Measurements from ENCODE around the gene ANKRD17. TPM values are rescaled to one million over a fixed set of nuclear protein-coding genes. Genes with fewer than 3 reads are reported as not detected.

ANKRD17 gene
- polyA plus RNA-seq, 1 donor from 2014 or later: 30.4 TPM

DNA sequence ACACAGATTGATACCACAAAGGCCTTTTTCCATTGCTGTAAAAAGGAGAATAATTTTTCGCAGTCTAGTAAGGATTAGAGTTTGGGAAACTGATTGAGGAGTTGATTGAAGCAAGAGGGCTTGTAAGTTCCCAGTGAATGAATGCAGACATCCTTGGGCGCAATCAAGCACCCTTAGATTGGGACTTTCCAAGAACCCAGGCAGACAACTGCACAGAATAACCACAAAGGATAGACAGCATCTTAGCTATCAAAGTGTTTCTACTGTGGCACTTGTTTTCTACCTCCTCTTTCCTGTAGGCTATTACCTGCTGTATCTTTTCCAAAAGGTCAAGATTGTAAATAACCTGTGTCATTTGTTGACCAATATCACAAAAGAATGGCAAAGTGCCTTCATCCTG, 191.7 kb downstream of the ANKRD17 start:
- no peaks in the 10 kb centered on the region for H3K27me3 ChIP-seq (ENCODE audit: insufficient read depth, low read depth, low read length)
- H2AFZ ChIP-seq (ENCODE audit: low read depth, low read length): no peak overlapping the region
- TF ChIP-seq EZH2 (IDR thresholded peaks at IDR 0.05; ENCODE audit: borderline replicate concordance, insufficient read depth, low read length, poor library complexity, severe bottlenecking) (no peak), POLR2AphosphoS5 (IDR thresholded peaks at IDR 0.05) (no peak), RAD21 (conservative IDR thresholded peaks at IDR 0.05) (no peak), MXI1 (conservative IDR thresholded peaks at IDR 0.05; ENCODE audit: poor library complexity, severe bottlenecking) (no peak), SMC3 (conservative IDR thresholded peaks at IDR 0.05; ENCODE audit: poor library complexity) (no peak), EP300 (conservative IDR thresholded peaks at IDR 0.05; ENCODE audit: poor library complexity, severe bottlenecking) (no peak), TAF1 (IDR thresholded peaks at IDR 0.05; ENCODE audit: low read depth) (no peak)
- TF ChIP-seq, protein P1, sequence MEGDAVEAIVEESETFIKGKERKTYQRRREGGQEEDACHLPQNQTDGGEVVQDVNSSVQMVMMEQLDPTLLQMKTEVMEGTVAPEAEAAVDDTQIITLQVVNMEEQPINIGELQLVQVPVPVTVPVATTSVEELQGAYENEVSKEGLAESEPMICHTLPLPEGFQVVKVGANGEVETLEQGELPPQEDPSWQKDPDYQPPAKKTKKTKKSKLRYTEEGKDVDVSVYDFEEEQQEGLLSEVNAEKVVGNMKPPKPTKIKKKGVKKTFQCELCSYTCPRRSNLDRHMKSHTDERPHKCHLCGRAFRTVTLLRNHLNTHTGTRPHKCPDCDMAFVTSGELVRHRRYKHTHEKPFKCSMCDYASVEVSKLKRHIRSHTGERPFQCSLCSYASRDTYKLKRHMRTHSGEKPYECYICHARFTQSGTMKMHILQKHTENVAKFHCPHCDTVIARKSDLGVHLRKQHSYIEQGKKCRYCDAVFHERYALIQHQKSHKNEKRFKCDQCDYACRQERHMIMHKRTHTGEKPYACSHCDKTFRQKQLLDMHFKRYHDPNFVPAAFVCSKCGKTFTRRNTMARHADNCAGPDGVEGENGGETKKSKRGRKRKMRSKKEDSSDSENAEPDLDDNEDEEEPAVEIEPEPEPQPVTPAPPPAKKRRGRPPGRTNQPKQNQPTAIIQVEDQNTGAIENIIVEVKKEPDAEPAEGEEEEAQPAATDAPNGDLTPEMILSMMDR (IDR thresholded peaks at IDR 0.05; ENCODE audit: poor library complexity, severe bottlenecking): no peak
- TF ChIP-seq, protein P2, sequence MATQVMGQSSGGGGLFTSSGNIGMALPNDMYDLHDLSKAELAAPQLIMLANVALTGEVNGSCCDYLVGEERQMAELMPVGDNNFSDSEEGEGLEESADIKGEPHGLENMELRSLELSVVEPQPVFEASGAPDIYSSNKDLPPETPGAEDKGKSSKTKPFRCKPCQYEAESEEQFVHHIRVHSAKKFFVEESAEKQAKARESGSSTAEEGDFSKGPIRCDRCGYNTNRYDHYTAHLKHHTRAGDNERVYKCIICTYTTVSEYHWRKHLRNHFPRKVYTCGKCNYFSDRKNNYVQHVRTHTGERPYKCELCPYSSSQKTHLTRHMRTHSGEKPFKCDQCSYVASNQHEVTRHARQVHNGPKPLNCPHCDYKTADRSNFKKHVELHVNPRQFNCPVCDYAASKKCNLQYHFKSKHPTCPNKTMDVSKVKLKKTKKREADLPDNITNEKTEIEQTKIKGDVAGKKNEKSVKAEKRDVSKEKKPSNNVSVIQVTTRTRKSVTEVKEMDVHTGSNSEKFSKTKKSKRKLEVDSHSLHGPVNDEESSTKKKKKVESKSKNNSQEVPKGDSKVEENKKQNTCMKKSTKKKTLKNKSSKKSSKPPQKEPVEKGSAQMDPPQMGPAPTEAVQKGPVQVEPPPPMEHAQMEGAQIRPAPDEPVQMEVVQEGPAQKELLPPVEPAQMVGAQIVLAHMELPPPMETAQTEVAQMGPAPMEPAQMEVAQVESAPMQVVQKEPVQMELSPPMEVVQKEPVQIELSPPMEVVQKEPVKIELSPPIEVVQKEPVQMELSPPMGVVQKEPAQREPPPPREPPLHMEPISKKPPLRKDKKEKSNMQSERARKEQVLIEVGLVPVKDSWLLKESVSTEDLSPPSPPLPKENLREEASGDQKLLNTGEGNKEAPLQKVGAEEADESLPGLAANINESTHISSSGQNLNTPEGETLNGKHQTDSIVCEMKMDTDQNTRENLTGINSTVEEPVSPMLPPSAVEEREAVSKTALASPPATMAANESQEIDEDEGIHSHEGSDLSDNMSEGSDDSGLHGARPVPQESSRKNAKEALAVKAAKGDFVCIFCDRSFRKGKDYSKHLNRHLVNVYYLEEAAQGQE (IDR thresholded peaks at IDR 0.05; ENCODE audit: borderline replicate concordance): no peak
- peaks cover 7% of the 10 kb centered on the region for H3K36me3 ChIP-seq (ENCODE audit: insufficient read depth, low read length)
- H3K4me2 ChIP-seq (ENCODE audit: low read length): no peak overlapping the region
- no peaks in the 10 kb centered on the region for H4K20me1 ChIP-seq (ENCODE audit: insufficient read depth)
- no peak overlapping the region for H3K27ac ChIP-seq (ENCODE audit: low read length)
- H3F3A ChIP-seq (ENCODE audit: insufficient read depth, low read length, poor library complexity, severe bottlenecking): no peaks in the 10 kb centered on the region
- peak overlapping the region; percentile 12 for H3K4me3 ChIP-seq (ENCODE audit: low read length)
- no peak overlapping the region for H3K9ac ChIP-seq (ENCODE audit: low read length)
- no peaks in the 10 kb centered on the region for H3K9me3 ChIP-seq (ENCODE audit: low read length)
- peaks cover 25% of the 10 kb centered on the region for H3K79me2 ChIP-seq (replicated peaks; ENCODE audit: insufficient read depth, low read length)
- H3K9me2 ChIP-seq (ENCODE audit: insufficient read depth, low read length): no peaks in the 10 kb centered on the region

DNA sequence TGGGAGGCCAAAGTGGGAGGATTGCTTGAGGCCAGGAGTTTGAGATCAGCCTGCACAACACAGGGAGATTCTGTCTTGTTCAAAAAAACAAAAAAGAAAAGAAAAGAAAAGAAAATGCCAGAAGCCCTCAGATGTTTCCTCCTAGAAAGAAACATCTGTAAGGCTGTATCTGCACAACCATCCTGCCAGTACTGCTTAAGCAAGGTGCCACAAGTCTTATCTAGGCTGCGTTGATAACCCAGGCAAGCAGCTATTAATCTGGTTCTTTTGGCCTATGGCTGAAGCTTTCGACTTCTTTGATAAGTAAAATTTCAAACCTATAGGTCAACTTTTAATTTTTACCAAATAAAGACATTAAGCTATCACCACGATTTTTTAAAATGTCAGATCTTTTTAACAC, 192.2 kb downstream of the ANKRD17 start:
- H4K20me1 ChIP-seq (ENCODE audit: insufficient read depth): no peaks in the 10 kb centered on the region
- H3K27ac ChIP-seq (ENCODE audit: low read length): no peak overlapping the region
- no peaks in the 10 kb centered on the region for H3K9me3 ChIP-seq (ENCODE audit: low read length)
- TF ChIP-seq, protein P2 (IDR thresholded peaks at IDR 0.05; ENCODE audit: borderline replicate concordance): no peak
- TF ChIP-seq EZH2 (IDR thresholded peaks at IDR 0.05; ENCODE audit: borderline replicate concordance, insufficient read depth, low read length, poor library complexity, severe bottlenecking) (no peak), MXI1 (conservative IDR thresholded peaks at IDR 0.05; ENCODE audit: poor library complexity, severe bottlenecking) (no peak), SMC3 (conservative IDR thresholded peaks at IDR 0.05; ENCODE audit: poor library complexity) (no peak), EP300 (conservative IDR thresholded peaks at IDR 0.05; ENCODE audit: poor library complexity, severe bottlenecking) (no peak), TAF1 (IDR thresholded peaks at IDR 0.05; ENCODE audit: low read depth) (no peak), RAD21 (conservative IDR thresholded peaks at IDR 0.05) (no peak), POLR2AphosphoS5 (IDR thresholded peaks at IDR 0.05) (no peak)
- TF ChIP-seq, protein P1 (IDR thresholded peaks at IDR 0.05; ENCODE audit: poor library complexity, severe bottlenecking): no peak
- H3F3A ChIP-seq (ENCODE audit: insufficient read depth, low read length, poor library complexity, severe bottlenecking): no peaks in the 10 kb centered on the region
- no peak overlapping the region for H3K9ac ChIP-seq (ENCODE audit: low read length)
- H2AFZ ChIP-seq (ENCODE audit: low read depth, low read length): no peak overlapping the region
- H3K4me2 ChIP-seq (ENCODE audit: low read length): no peak overlapping the region
- H3K4me3 ChIP-seq (ENCODE audit: low read length): no peak overlapping the region
- no peaks in the 10 kb centered on the region for H3K9me2 ChIP-seq (ENCODE audit: insufficient read depth, low read length)
- peaks cover 25% of the 10 kb centered on the region for H3K79me2 ChIP-seq (replicated peaks; ENCODE audit: insufficient read depth, low read length)
- H3K27me3 ChIP-seq (ENCODE audit: insufficient read depth, low read depth, low read length): no peaks in the 10 kb centered on the region
- H3K36me3 ChIP-seq (ENCODE audit: insufficient read depth, low read length): peaks cover 7% of the 10 kb centered on the region
